Left colon (tissue), 2 donors: Measurements from ENCODE around the gene VOPP1. TPM values are rescaled to one million over a fixed set of nuclear protein-coding genes. Genes with fewer than 3 reads are reported as not detected.

ENCODE experiments used
- ATAC-seq: fragments of 200-7000 bp; cut with Tn5 transposase; one replicate; pipeline ENCODE4 v1.9.1; 2020; ENCODE audit warnings: mild to moderate bottlenecking, moderate library complexity
- DNase-seq, 2 donors: peaks; one replicate each; pipeline ENCODE4 v3.0.0-alpha.2; 2020
- intact Hi-C, 2 donors: fragments of 100-400 bp; cut with DNase I in 1 of 2; cut with micrococcal nuclease in 1 of 2; formaldehyde crosslinking; loops; one replicate each; pipeline versions ENCODE4 v1.11.2 to v1.14.0; 2022; cut with DNase I, micrococcal nuclease
- total RNA-seq, 2 donors: library from RNA; stranded (reverse); fragmentation: NEBNext Ultra II Directional; extraction: Animal tissue kit (Norgen Biotek cat#: 25700); gene quantifications; one replicate each; pipeline ENCODE4 v1.2.1, GENCODE V29; 2021
- donor health status: DM: no; HTN: no; CAD: no.
- donor health status: DM: yes; HTN: yes; CAD: no.

Gene VOPP1
- total RNA-seq, 2 donors from 2014 or later = 78.6 to 85.5 TPM

GRCh38 chr7:55538538-55538937 is 33.8 kb downstream of the VOPP1 start:
- DNase-seq (no peak), ATAC-seq (no peak)
- intact Hi-C loops = no loop called here

- DNase-seq (no peak), ATAC-seq (no peak)
- intact Hi-C loops = no loop called here
Observed at GRCh38 chr7:55537458-55537990, 34.8 kb downstream of the VOPP1 start.

- intact Hi-C loops = no loop called here
- no peak for DNase-seq
- ATAC-seq = no peak
Observed at GRCh38 chr7:55536619-55537457, 35.5 kb downstream of the VOPP1 start.

GRCh38 chr7:55535617-55536016 is 36.7 kb downstream of the VOPP1 start:
- DNase-seq = no peak
- no peak for ATAC-seq
- intact Hi-C loops = no loop called here

- intact Hi-C loops = no loop called here
- no peak for DNase-seq
Observed at GRCh38 chr7:55534916-55535590, 37.2 kb downstream of the VOPP1 start.

GRCh38 chr7:55534262-55534915 is 37.9 kb downstream of the VOPP1 start:
- DNase-seq (peak in 1 of 2 donors; percentile 72), ATAC-seq (peak; percentile 40)
- intact Hi-C loops = no loop called here

More at GRCh38 chr7:55534916-55535590, 37.2 kb downstream of the VOPP1 start:
- no peak for ATAC-seq

- no peak for ATAC-seq
- DNase-seq = no peak
- intact Hi-C loops = no loop called here
Observed at GRCh38 chr7:55533729-55534080, 38.6 kb downstream of the VOPP1 start.

GRCh38 chr7:55533050-55533728 is 39.1 kb downstream of the VOPP1 start:
- intact Hi-C loops = no loop called here
- peak; percentile 58 for ATAC-seq
- no peak for DNase-seq

GRCh38 chr7:55532150-55532917 is 40.0 kb downstream of the VOPP1 start:
- intact Hi-C loops = no loop called here
- peak; percentile 81 for ATAC-seq
- DNase-seq = no peak

- intact Hi-C loops = no loop called here
- no peak for ATAC-seq
- DNase-seq = no peak
Observed at GRCh38 chr7:55531536-55531935, 40.8 kb downstream of the VOPP1 start.

GRCh38 chr7:55527307-55527706 is 45.0 kb downstream of the VOPP1 start:
- ATAC-seq (no peak), DNase-seq (no peak)
- intact Hi-C loops = no loop called here

- intact Hi-C loops = no loop called here
- DNase-seq = no peak
- no peak for ATAC-seq
Observed at GRCh38 chr7:55526770-55527169, 45.5 kb downstream of the VOPP1 start.

GRCh38 chr7:55526329-55526728 is 46.0 kb downstream of the VOPP1 start:
- DNase-seq = no peak
- intact Hi-C loops = no loop called here
- ATAC-seq = no peak

- ATAC-seq (no peak), DNase-seq (no peak)
- intact Hi-C loops = no loop called here
Observed at GRCh38 chr7:55524558-55525310, 47.6 kb downstream of the VOPP1 start.

GRCh38 chr7:55523366-55523765 is 48.9 kb downstream of the VOPP1 start:
- intact Hi-C loops = no loop called here
- ATAC-seq = no peak
- DNase-seq = no peak

GRCh38 chr7:55521917-55522902 is 50.1 kb downstream of the VOPP1 start:
- intact Hi-C loops = no loop called here
- peak; percentile 77 for ATAC-seq
- peak; percentile 51 to 63 for DNase-seq

- intact Hi-C loops = no loop called here
- ATAC-seq = peak; percentile 97
- DNase-seq = peak; percentile 77 to 86
Observed at GRCh38 chr7:55521512-55521911, 50.8 kb downstream of the VOPP1 start.
